ENCODE measurements around the gene MAP7.

GRCh38 chr6:136330634-136331033 is 219.6 kb downstream of the MAP7 start:
- TF ChIP-seq POLR2A (IDR thresholded peaks at IDR 0.05) = no peak
- no peak for TF ChIP-seq CTCF (IDR thresholded peaks at IDR 0.05)
- no peak for TF ChIP-seq EP300 (IDR thresholded peaks at IDR 0.05)
